ENCODE data around the gene PANK2. TPM values are rescaled to one million over a fixed set of nuclear protein-coding genes. Genes with fewer than 3 reads are reported as not detected.

The PANK2 gene
- total RNA-seq, result 41.8 and 59.5 TPM in 2 replicates

GRCh38 chr20:3888622-3889488 lies at the start of gene PANK2:
PANK2 (plus strand) TSS chr20:3889387.

GRCh38 chr20:3846740-3847428 lies 42.3 kb upstream of the PANK2 start, which contains the start of gene MAVS:
MAVS (plus strand) TSS chr20:3846834; CDS start chr20:3854625, 7,791 bp downstream.

Other genes with a start within 250 kb of the PANK2 start
- gene GFRA4, start 226.0 kb upstream of the PANK2 start, total RNA-seq, result not detected in 2 replicates
- gene ADAM33, start 207.4 kb upstream of the PANK2 start, total RNA-seq, result not detected in 2 replicates
- gene SIGLEC1, start 176.8 kb upstream of the PANK2 start, total RNA-seq, result not detected in 2 replicates
- gene HSPA12B, start 156.7 kb upstream of the PANK2 start, total RNA-seq, result under 0.01 TPM in 1 of 2 replicates, not detected in the other
- 16.1 and 20.2 TPM in 2 replicates for gene ADISSP, start 121.6 kb upstream of the PANK2 start, total RNA-seq
- not detected in 2 replicates for gene SPEF1, start 107.9 kb upstream of the PANK2 start, total RNA-seq
- 100 and 109 TPM in 2 replicates for gene CENPB, start 102.6 kb upstream of the PANK2 start, total RNA-seq
- gene CDC25B, start 93.1 kb upstream of the PANK2 start, total RNA-seq, result 8.4 and 33.0 TPM in 2 replicates
- gene AP5S1, start 68.8 kb upstream of the PANK2 start, total RNA-seq, result 8.2 and 8.5 TPM in 2 replicates
- gene MAVS, start 42.6 kb upstream of the PANK2 start, total RNA-seq, result 13.0 and 18.8 TPM in 2 replicates
- gene RNF24, start 126.2 kb downstream of the PANK2 start, total RNA-seq, result 1.9 and 4.8 TPM in 2 replicates

All from tracheal epithelial cell (primary cell).